Stomach (tissue), 9 donors: ENCODE data around the gene IQGAP2. TPM values are rescaled to one million over a fixed set of nuclear protein-coding genes. Genes with fewer than 3 reads are reported as not detected.

Experiments used
- DNase-seq, 2 donors: peaks; one replicate each; pipeline versions ENCODE4 v3.0.0 to v3.0.0-alpha.2; 2013 to 2019
- H3K27ac ChIP-seq, 5 donors: fragments of 200-600 bp in 4 of 5; sonication (generic) in 4 of 5; one replicate each; pipeline ENCODE4 v1.5.1; 2013 to 2019; ENCODE audit warnings: mild to moderate bottlenecking in 1 of 5, moderate library complexity in 1 of 5
- H3K27me3 ChIP-seq, 3 donors: fragments of 200-600 bp; sonication (generic); one replicate each; pipeline ENCODE4 v1.5.1; 2017 to 2019; ENCODE audit warnings: mixed run types in 1 of 3
- H3K36me3 ChIP-seq, 4 donors: fragments of 200-600 bp; sonication (generic); 1 replicate in 3 of 4; 2 replicates in 1 of 4; pipeline ENCODE4 v1.5.1; 2016 to 2019
- H3K4me1 ChIP-seq, 4 donors: fragments of 200-600 bp; sonication (generic); one replicate each; pipeline ENCODE4 v1.5.1; 2016 to 2019
- H3K4me3 ChIP-seq, 4 donors: fragments of 200-600 bp; sonication (generic) in 3 of 4; one replicate each; pipeline ENCODE4 v1.5.1; 2016 to 2019; ENCODE audit warnings: mild to moderate bottlenecking in 1 of 4
- H3K9me3 ChIP-seq, 4 donors: fragments of 200-600 bp; sonication (generic); one replicate each; pipeline ENCODE4 v1.5.1; 2016 to 2019
- CTCF ChIP-seq, 7 experiments: fragments of 450-650 bp in 4 of 7; fragments of 200-600 bp in 3 of 7; sonication (generic) in 3 of 7; IDR thresholded peaks; one replicate each; pipeline ENCODE4 v1.5.1; 2016 to 2019; ENCODE audit warnings: antibody characterized with exemption in 7 of 7, control low read depth in 2 of 7, mild to moderate bottlenecking in 1 of 7
- EP300 ChIP-seq: sonication (generic); formaldehyde crosslinking; IDR thresholded peaks from one replicate; pipeline ENCODE4 v1.6.1; 2017; ENCODE audit warnings: antibody characterized with exemption
- POLR2A ChIP-seq, 4 donors: fragments of 450-650 bp; IDR thresholded peaks; one replicate each; pipeline ENCODE4 v1.6.1; 2016; ENCODE audit warnings: antibody characterized with exemption in 4 of 4, control low read depth in 2 of 4, mild to moderate bottlenecking in 1 of 4, moderate library complexity in 1 of 4
- POLR2AphosphoS5 ChIP-seq, 3 donors: sonication (generic); formaldehyde crosslinking; IDR thresholded peaks; one replicate each; pipeline ENCODE4 v1.6.1; 2016; ENCODE audit warnings: antibody characterized with exemption in 3 of 3
- WGBS, 5 donors: extraction: QIAGEN DNeasy Blood & Tissue Kit in 3 of 5; methylation state at CpG; one replicate each; pipeline versions ENCODE4 v1.1.5 to v1.1.7; 2013 to 2018; 5-methylcytosine and 5-hydroxymethylcytosine counted together
- intact Hi-C: fragments of 100-400 bp; cut with DNase I; formaldehyde crosslinking; loops from one replicate; pipeline ENCODE4 v1.15.1; 2023; ENCODE audit warnings: low total_unique reads
- polyA plus RNA-seq, 3 donors: library from polyadenylated mRNA; stranded (reverse); fragments of 200-250 nt; gene quantifications; one replicate each; pipeline ENCODE4 v1.2.3, GENCODE V29; 2013
- total RNA-seq, 5 donors: library from RNA; depleted of rRNA; stranded (reverse); fragments of >200 nt; gene quantifications; one replicate each; pipeline versions ENCODE4 v1.1.0 to v1.2.3, GENCODE V29; 2014 to 2016
- donor health status: healthy with polysubstance abuse.
- donor health status: Bipolar disorder and iron deficiency.
- donor health status: healthy.

The IQGAP2 gene
- total and polyA plus RNA-seq, 8 donors: 11.5 to 122 (median 42.1) TPM

GRCh38 chr5:76723266-76723665, 320.2 kb downstream of the IQGAP2 start:
- intact Hi-C loops: no loop called here
- H3K27ac ChIP-seq: no peak overlapping the region
- no peaks in the 10 kb centered on the region for H3K9me3 ChIP-seq
- TF ChIP-seq POLR2A (IDR thresholded peaks at IDR 0.05): no peak
- no peak for TF ChIP-seq EP300
- no peak for TF ChIP-seq CTCF (IDR thresholded peaks at IDR 0.05)
- TF ChIP-seq POLR2AphosphoS5 (IDR thresholded peaks at IDR 0.05): no peak
- no peaks in the 10 kb centered on the region for H3K36me3 ChIP-seq
- H3K4me1 ChIP-seq: peaks cover 0 to 6% (median 0%) of the 10 kb centered on the region in 4 donors
- 83 to 96% (median 83%) methylated on average over 1 of the region's 1 CpG for WGBS, 5 donors
- H3K27me3 ChIP-seq: peaks cover 0 to under 1% (median 0%) of the 10 kb centered on the region in 3 donors
- DNase-seq: no peak
- no peak overlapping the region for H3K4me3 ChIP-seq

GRCh38 chr5:76723906-76724305, 320.8 kb downstream of the IQGAP2 start:
- peaks cover 0 to 3% (median 2%) of the 10 kb centered on the region in 4 donors for H3K9me3 ChIP-seq
- H3K4me3 ChIP-seq: no peak overlapping the region
- no peak overlapping the region for H3K27ac ChIP-seq
- H3K27me3 ChIP-seq: no peaks in the 10 kb centered on the region
- no peaks in the 10 kb centered on the region for H3K36me3 ChIP-seq
- WGBS, 5 donors: 74 to 90% (median 83%) methylated on average over 1 of the region's 1 CpG
- peaks cover 0 to 6% (median 0%) of the 10 kb centered on the region in 4 donors for H3K4me1 ChIP-seq
- TF ChIP-seq POLR2A (IDR thresholded peaks at IDR 0.05): no peak
- intact Hi-C loops: no loop called here
- no peak for DNase-seq

- H3K4me3 ChIP-seq: no peak overlapping the region
- no peak for DNase-seq
- H3K27me3 ChIP-seq: no peaks in the 10 kb centered on the region
- peaks cover 0 to 6% (median 0%) of the 10 kb centered on the region in 4 donors for H3K4me1 ChIP-seq
- H3K36me3 ChIP-seq: no peaks in the 10 kb centered on the region
- WGBS, 5 donors: 80 to 92% (median 82%) methylated on average over 4 of the region's 4 CpGs
- H3K27ac ChIP-seq: no peak overlapping the region
- no peak for TF ChIP-seq EP300
- H3K9me3 ChIP-seq: peaks cover 0 to 13% (median 10%) of the 10 kb centered on the region in 4 donors
- intact Hi-C loops: no loop called here
Observed at GRCh38 chr5:76724871-76725270, 321.8 kb downstream of the IQGAP2 start.

- DNase-seq: no peak
- Histone ChIP-seq H3K4me3 (no peak overlapping the region), H3K4me1 (no peaks in the 10 kb centered on the region), H3K27ac (no peak overlapping the region), H3K9me3 (peaks cover 0 to 24% (median 20%) of the 10 kb centered on the region in 4 donors), H3K27me3 (no peaks in the 10 kb centered on the region), H3K36me3 (peaks cover 0 to 12% (median 10%) of the 10 kb centered on the region in 4 donors)
- no peak for TF ChIP-seq CTCF (IDR thresholded peaks at IDR 0.05)
- no peak for TF ChIP-seq POLR2AphosphoS5 (IDR thresholded peaks at IDR 0.05)
- TF ChIP-seq EP300: no peak
- intact Hi-C loops: no loop called here
- 65 to 80% (median 70%) methylated on average over 4 of the region's 4 CpGs for WGBS, 5 donors
Observed at GRCh38 chr5:76728965-76729364, 325.9 kb downstream of the IQGAP2 start.

- DNase-seq: no peak
- no peak for TF ChIP-seq EP300
- no peak for TF ChIP-seq CTCF (IDR thresholded peaks at IDR 0.05)
- no peak for TF ChIP-seq POLR2A (IDR thresholded peaks at IDR 0.05)
- no peak for TF ChIP-seq POLR2AphosphoS5 (IDR thresholded peaks at IDR 0.05)
- H3K27me3 ChIP-seq: no peaks in the 10 kb centered on the region
- no peak overlapping the region for H3K4me3 ChIP-seq
- H3K4me1 ChIP-seq: no peaks in the 10 kb centered on the region
- H3K27ac ChIP-seq: no peak overlapping the region
- peaks cover 0 to 12% (median 10%) of the 10 kb centered on the region in 4 donors for H3K36me3 ChIP-seq
- WGBS, 5 donors: 83 to 92% (median 89%) methylated on average over 5 of the region's 5 CpGs
- intact Hi-C loops: no loop called here
- H3K9me3 ChIP-seq: peaks cover 0 to 24% (median 20%) of the 10 kb centered on the region in 4 donors
Observed at GRCh38 chr5:76729373-76730290, 326.5 kb downstream of the IQGAP2 start.
